ENCODE data around the gene DCHS1. TPM values are rescaled to one million over a fixed set of nuclear protein-coding genes. Genes with fewer than 3 reads are reported as not detected.

DCHS1 gene
- total RNA-seq, 1 donor from 2014 or later, result 29.0 TPM

DNA sequence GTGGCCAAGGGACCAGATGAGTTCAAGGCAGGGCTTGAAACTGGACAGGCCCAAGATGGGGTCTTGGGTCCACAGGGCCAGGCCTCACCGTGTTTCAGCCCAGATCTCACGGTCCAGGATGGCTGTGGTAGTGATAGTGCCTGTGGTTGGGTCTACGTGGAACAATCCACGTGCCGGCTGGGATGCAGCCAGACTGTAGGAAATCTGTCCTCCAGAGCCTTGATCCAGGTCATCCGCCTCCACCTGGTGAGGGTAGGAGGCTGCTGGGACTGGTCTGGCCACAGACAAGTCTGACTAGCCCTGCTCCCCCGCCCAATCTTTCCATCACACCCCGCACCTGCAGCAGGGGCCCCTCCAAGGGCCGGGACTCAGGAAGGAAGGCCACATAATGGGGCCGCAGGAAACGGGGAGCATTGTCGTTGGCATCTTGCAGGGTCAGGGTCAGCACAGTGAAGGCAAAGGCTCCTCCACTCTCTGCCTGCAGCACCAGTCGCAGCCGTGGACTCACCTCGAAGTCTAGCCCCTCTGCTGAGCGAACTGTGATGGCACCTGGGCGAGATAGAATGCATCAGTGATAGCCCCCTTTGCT is 29.7 kb downstream of the DCHS1 start:
- no peak for DNase-seq

GRCh38 chr11:6625156-6625831 is 30.3 kb downstream of the DCHS1 start:
- no peak for DNase-seq

- no peak for DNase-seq
Measured at GRCh38 chr11:6623391-6624363, 31.9 kb downstream of the DCHS1 start.

- DNase-seq, result no peak
Measured at GRCh38 chr11:6622261-6623171, 33.1 kb downstream of the DCHS1 start.

GRCh38 chr11:6621711-6622211 is 33.8 kb downstream of the DCHS1 start:
- DNase-seq, result no peak

GRCh38 chr11:6620636-6621035 is 35.0 kb downstream of the DCHS1 start:
- DNase-seq, result no peak

- peak; percentile 97 for DNase-seq
Measured at GRCh38 chr11:6619004-6619745, 36.4 kb downstream of the DCHS1 start, which contains the start of gene TPP1. Gene TPP1 (minus strand): TSS chr11:6619422. CDS start chr11:6619400, 22 bp downstream.

GRCh38 chr11:6618117-6619003 is 37.2 kb downstream of the DCHS1 start:
- peak; percentile 53 for DNase-seq

- no peak for DNase-seq
Measured at GRCh38 chr11:6617315-6617781, 38.3 kb downstream of the DCHS1 start.

DNA sequence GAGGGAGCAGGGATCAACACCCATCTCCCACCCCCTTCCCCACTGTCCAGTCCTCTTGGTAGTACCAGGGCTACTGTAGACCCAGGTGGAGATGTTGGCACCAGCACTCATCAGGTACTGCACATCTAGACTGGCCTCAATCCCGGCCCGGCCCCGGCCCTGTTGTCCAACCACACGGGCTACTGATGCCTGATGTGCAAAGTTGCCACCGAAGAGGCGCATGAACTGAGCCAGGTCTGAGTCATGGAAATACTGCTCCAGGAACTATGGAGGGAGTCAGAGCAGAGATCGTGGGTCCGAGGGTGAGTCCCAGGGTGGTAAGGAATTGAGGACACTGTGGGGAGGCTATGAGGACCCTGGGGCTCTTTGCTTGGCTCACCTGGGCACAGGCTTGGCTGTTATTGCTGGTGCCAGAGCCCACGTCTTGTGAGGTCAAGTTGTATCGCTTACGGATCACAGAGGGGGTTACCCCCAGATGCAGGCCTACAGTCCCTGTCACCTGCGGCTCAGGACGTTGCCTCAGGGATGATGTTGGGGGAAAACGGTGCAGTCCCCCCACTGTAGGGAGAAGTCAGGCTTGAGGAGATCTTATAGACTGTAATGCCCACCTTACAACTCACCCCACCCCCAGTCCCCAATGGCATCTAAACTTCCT is 38.9 kb downstream of the DCHS1 start:
- no peak for DNase-seq

DNA sequence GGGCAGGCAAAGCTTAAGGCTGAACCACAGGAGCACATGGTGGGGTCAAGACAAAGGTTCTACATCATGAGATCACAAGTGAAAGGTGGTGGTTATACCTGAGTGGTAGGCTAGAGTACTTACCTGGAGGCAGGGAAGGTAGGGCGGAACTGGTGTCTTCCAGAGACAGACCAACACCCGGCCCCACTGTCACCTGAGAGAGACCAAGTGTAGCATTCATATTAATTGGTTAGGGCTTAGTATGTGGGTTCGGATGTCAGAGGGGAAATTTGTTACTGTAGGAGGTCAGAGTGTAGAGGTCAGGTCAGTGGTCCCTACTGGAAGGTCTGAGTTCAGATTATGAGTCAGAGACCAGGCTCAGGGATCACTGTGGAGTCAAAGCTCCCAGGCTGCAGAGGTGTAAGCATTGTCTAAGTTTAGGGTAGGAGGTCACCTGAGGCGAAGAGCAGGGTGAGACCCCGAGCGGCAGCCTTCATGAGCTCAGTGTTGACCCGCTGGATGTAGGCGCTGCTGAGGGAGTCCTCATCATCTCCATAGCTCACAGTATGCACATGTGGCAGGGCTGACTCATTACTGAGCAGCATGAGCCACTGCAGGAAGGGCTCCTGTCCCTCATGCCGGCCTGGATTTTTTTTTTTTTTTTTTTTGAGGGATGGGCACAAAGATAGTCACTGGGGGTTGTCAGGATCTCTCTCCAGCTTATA is 39.6 kb downstream of the DCHS1 start:
- no peak for DNase-seq

DNA sequence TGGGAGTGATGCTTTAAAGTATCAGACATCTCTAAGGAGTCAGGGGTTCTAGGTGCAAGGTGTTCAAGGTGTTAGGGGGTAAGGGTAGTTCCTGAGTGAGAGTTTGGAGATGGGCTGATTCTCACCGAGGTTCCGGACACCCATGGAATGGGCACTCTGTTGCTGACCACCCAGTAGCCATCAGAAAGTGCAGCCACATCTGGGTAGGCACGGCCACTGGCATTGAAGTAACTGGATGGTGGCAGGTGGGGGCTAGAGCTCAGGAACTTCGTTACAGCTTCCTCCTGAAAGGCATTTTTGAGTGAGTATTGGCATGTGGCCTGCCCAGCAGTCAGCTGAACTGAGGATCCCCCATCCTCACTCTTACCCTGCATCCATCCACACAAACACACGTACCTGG is 40.6 kb downstream of the DCHS1 start:
- DNase-seq, result no peak

DNA sequence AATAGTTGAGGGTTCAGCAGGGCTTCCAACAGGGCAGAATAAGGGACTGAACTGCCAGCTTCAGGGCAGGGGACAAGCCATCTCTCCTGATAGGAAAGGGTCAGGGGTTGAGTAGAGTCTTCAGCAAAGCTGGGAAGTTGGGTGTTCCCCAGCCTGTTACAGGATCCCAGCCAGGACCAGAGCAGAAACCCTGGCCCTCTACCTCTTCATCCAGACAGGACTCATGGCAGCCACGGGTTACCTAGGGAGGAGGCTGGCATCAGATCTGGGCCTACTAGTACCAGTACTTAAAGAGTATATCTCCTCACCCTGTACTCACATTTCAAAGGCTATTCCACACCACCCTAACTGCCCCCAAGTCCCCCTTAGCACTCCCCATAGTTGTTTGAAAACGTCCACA is 41.2 kb downstream of the DCHS1 start:
- DNase-seq, result no peak

DNA sequence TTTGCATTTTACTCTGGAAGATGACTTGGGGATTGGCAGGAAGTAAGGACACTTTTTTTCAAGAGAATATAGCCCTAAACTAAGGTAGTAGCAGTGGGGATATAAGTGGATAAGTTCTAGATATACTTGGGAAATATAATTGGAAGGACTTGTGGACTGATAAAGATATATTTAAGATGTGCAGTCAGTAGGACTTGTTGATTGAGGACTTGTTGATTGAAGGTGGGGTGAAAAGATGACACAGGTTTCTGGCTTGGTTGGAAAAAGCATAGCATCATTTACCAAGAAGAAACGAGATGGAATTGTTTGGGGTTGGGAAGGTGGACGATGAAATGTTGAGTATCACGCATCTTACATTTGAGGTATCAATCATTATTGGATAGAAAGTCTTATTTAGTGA is 42.1 kb downstream of the DCHS1 start:
- no peak for DNase-seq

- DNase-seq, result peak; percentile 97
Measured at GRCh38 chr11:6612213-6613041, 43.2 kb downstream of the DCHS1 start, which contains the start of gene TAF10. Gene TAF10 (minus strand): TSS chr11:6612216. CDS start chr11:6612189, 27 bp downstream.

GRCh38 chr11:6611963-6612212 is 43.7 kb downstream of the DCHS1 start:
- DNase-seq, result no peak

GRCh38 chr11:6611092-6611962 is 44.3 kb downstream of the DCHS1 start:
- no peak for DNase-seq

Data from skin of body (tissue), 2 donors.